Stimulated activated CD4-positive, alpha-beta T cell treated with anti-CD3 and anti-CD28 coated beads, Interleukin-1b, Interleukin-23, amount 100 ng/mL, for 48 hours (primary cell): ENCODE results near the gene RAI1.

Experiments used
- DNase-seq: peaks from one replicate; pipeline ENCODE4 v3.0.0-alpha.2; 2020

Gene RAI1

DNA sequence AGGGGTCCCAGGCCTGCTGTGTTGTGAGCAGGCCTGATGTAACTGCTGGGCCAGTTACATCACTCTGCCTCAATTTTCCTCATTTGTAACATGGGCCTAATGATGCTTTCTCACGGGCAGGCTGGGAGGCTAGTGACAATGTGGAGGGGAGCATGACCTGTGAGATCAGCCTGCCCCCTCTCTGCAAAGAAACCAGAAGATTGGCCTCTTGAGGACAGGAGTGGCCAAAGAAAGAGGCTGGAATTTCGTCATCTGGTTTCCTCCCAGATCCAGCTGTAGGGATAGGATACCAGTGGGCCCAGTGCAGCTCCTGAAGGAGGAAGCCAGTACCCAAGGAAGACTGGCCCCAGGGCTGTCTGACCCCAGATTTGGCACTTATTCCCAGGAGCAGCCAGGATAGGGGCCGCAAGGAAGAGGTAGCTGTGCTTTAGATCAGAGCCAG, 156.1 kb downstream of the RAI1 start:
- no peak for DNase-seq

GRCh38 chr17:17837966-17838962, 157.0 kb downstream of the RAI1 start:
- no peak for DNase-seq

GRCh38 chr17:17839791-17840707, 158.8 kb downstream of the RAI1 start:
- peak; percentile 77 for DNase-seq

DNA sequence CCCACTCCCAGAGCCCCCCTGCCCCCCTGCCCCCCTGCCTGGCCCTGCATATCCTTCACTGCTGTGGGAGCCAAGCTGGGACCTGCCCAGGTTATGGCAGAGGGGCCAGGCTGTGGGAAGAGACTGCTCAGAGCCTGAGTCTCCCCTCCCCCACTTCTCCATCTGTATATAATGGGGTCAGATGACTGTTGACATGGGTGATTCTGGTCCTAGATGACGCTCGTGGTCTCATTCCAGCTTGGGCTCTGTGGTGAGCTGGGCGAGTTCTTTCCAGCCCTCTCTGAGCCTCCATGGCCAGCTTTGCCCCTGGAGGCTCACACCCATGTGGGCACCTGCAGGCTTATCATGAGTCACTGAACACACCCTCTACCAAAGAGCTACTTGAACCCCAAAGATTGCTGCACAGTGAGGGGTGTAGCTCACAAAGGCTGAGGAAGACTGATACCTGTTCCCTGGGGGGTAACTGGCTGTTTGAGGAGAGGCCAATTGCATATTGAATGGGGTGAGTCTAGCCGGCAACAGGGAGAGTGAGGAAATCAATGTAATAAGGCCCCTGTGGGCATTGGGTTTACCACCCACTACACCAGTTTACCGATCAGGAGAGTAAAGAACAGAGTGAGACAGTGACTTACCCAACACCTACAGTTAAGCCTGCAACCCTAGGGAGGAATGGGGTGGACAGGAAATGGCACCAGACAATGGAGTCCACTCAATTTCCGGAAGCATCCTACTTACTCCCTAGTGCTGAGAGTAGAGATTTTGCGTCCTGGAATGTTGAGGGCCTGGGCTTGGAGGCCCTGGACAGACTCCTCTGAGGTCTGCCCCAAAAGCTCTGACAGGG, 159.7 kb downstream of the RAI1 start:
- DNase-seq, result no peak

- no peak for DNase-seq
These were observed 160.4 kb downstream of the RAI1 start for GRCh38 chr17:17841601-17842025.

GRCh38 chr17:17842111-17842876, 161.0 kb downstream of the RAI1 start:
- DNase-seq, result no peak

DNA sequence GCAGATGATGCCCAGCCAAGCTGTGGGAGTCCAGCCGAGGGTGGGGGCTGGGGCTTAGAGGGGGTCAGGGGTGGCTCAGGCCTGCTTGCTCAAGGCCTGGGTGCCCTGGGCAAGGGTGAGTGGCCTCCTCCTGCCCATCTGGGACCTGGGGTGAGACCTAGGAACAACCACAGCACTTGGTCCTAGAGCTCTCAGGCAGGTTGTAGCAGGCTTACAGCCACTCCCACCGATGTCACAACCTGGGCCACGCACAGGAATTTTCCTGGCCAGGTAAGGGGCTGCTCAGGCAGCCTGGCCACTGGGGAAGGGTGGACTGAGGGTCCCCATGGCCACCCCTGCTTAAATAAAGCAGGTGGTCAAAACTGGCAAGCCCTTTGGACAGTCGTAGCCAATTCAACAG, 161.8 kb downstream of the RAI1 start:
- no peak for DNase-seq

GRCh38 chr17:17844079-17844478, 162.8 kb downstream of the RAI1 start:
- no peak for DNase-seq

GRCh38 chr17:17844500-17844899, 163.2 kb downstream of the RAI1 start:
- DNase-seq, result no peak

GRCh38 chr17:17845046-17845775, 164.0 kb downstream of the RAI1 start:
- no peak for DNase-seq

GRCh38 chr17:17846003-17846402, 164.7 kb downstream of the RAI1 start:
- no peak for DNase-seq

DNA sequence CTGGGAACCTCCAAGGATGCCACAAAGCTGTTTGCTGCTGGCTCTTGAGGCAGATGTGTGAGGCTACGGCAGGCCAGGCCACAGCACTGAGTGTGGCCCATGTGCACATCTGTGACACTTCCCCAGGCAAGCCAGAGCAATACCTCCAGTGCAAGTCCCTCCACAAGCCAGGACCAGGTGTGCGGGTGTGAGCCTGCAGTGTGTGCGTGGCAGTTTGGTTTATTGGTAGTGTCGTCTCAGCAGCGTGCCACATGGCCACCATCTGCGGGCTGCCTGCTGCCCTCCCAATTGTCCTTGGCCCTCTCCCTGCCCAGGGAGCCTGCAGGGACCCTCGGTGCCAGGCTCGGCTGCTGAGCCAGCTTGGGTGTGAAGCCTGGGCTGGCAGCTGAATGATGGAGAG, 165.4 kb downstream of the RAI1 start:
- no peak for DNase-seq

- no peak for DNase-seq
These were observed 165.9 kb downstream of the RAI1 start for GRCh38 chr17:17847118-17847689.

DNA sequence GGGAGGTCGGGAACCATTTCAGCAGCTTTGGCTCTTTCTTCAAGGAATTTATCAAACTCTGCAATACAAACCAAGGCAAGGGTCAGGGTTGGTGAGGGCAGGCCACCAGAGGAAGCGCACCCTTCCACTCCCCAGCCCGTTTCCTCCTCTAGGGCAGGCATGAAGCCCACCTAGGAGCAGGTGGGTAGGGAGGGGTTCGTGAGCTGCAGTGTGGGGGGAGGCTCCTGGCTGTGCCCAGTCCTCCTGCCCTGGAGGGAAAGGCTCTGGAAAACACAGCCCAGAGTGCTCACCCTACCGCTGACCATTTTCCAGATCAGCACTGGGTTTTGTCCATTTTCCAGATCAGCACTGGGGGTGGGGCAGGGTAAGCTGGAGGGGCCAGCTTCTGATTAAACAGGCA, 166.5 kb downstream of the RAI1 start:
- DNase-seq, result no peak

GRCh38 chr17:17848311-17849082, 167.2 kb downstream of the RAI1 start:
- DNase-seq, result no peak

- peak; percentile 93 for DNase-seq
These were observed 168.0 kb downstream of the RAI1 start for GRCh38 chr17:17849147-17849820.

DNA sequence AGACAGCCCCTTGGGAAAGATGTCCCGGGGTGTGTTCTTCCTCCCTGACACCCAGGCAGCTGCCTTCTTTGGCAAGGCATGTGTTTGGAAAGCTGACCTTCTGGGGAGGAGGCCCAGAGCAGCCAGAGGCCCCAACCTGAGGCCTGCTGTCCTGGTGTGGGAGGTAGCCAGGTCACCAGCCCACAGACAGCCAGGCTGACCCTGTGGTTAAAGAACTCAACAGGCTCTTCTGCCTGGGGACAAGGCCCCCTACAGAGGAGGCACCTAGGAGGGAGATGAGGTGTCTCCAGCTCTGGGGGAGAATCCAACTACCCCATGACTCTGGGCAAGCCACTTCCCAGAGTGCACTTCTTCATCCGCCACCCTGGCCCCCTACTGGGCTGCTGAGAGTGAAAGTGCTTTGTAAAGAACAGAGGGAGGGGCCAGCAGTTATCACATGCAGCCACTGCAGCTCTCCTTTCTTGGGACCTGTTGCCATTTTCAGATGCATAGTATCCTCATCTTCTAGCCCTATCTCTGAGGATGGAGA, 168.7 kb downstream of the RAI1 start:
- DNase-seq, result peak; percentile 85

DNA sequence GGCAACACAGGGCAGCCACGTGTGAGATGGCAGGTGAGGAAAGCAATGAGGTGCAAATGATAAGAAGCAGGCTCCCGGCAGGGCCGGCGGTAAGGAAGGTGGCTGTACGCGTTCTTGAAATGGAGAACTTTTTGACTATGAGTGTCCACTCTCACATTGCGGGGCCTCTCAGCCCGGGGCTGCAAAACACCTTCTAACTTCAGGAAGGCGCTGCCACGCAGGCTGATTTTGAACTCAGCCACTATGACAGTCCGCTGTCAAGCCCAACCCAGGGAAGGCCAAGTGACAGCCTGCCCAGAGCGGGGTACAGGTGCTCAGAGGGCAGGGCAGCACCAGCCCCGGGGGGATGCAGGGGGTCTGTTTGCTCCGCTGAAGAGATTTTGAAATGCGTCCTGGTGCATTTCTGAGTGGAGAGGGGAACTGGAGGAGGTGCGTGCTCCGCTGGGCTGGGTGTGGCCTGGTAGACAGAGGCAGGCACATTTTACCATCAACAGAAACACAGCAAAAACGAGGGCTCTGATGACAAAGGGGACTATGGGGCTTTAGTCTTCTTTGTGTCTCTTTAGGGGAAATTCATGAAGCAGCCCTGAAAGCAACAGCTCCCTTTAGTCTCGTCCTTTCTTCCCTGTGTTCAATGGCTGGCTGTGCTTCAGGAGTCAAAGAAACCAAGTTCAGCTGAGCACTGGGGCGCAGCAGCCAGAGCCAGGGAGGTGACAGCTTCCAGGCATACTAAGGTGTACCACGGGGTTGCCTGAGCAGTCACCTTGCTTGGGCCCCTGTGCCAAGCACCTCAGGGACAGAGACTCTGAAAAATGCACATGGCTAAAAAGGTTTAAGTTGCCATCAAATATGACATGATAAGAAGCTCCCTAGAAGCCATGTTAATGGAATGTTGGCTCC, 170.1 kb downstream of the RAI1 start:
- DNase-seq, result no peak
